HS-5 (cell line): ENCODE measurements around the gene IL12A.

Source experiments
- DNase-seq: peaks from one replicate; pipeline ENCODE4 v3.0.0-alpha.2; 2012; ENCODE audit warnings: low read depth

Gene IL12A

DNA sequence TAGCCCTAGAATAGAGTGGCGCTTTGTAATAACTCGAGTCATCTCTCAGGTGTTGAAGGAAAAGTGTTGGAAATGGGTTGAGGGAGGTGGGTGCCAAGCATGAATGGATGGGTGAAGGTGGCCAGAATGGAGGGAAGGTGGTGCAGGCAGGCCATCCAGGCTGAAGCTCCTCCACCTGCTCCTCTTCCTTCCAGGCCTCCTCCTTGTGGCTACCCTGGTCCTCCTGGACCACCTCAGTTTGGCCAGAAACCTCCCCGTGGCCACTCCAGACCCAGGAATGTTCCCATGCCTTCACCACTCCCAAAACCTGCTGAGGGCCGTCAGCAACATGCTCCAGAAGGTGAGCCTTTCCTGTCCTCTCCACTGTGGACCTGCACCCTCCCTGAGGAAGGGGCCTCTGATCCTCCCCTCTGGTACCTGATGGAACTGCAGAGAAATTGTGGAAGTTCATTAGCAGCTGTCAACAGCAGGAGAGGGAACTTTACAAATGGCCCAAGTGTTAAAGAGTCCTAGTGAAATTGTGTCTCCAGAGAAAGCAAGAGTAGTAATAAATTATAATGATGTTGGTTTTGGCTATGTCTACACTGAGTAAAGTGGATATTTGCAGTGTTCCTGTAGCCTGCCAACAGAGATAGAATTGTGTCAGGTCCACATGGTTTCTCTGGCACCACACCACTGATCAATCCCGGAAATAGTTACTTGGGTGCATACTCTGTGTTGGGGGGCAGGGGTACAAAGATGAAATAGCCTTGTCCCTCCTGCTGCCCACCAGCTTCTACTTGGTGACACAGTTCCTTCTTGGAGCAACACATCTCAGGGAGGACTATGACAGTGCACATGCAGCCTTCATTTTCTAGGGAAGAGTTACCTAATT lies 1.6 kb downstream of the IL12A start:
- DNase-seq, result no peak

DNA sequence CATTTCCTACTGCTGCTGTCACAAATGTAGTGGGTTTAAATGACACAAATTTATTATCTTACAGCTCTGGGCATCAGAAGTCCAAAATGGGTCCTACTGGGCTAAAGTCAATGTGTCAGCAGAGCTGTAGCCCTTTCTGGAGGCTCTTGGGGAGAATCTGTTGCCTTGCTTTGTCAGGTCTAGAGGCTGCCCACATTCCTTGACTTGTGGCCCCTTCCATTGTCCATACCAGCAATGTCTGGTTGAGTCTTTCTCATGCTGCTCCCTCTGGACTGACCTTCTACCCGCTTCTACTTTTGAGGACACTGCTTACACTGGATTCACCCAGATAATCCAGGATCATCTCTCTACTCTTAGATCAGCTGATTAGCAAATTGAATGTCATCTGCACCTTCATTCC lies 3.0 kb downstream of the IL12A start:
- no peak for DNase-seq

DNA sequence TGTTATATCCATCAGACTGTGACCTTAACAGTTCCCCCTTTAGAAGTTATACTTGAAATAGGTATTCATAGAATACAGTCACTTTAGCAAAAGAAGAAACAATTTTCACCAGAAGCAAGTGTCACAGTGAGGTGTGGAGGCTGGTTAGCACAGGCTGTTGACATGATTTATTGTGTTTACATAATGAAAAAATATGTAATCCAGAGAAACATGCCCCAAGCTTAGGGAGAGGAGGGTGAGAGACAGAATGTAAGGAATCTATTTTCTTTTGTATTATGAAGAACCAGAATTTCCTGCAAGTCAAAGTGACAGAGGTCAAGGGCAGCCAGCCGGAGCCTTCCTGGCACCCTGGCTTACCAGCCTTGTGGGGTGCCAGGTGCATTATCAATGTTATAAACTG lies 4.0 kb downstream of the IL12A start:
- no peak for DNase-seq

DNA sequence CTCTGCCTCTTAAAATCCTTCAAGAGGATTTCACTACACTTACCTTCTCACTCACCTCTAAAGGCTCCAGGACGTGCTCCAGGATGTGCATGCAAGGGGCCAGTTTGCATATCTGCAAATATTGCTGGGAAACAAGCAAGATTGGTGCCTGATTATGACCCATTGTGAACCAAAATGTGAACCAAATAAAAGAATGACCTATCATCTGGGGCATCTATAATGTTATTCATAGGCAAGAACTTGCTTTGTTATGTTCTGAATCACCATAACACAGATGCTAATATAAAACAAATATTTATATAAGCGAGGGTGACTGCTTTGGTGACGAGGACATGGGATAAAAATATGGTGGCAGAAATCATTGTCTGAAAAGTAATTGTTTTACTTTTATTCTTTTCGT lies 5.5 kb downstream of the IL12A start:
- DNase-seq, result no peak

DNA sequence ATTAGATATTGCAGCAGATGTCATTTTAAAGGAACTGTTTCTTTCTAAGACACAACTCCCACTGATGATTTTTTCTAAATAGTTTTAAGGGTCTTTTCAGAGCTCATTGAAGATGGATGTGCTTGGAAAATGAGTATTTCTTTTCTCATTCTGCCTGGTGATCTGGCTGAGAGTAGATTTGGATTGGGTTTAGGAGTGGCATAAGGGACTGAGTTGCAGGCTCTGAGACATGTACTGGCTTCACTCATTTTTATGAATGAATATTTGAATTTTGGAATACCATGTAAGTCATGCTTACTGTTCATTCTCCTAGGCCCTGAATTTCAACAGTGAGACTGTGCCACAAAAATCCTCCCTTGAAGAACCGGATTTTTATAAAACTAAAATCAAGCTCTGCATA lies 6.5 kb downstream of the IL12A start:
- DNase-seq, result no peak

DNA sequence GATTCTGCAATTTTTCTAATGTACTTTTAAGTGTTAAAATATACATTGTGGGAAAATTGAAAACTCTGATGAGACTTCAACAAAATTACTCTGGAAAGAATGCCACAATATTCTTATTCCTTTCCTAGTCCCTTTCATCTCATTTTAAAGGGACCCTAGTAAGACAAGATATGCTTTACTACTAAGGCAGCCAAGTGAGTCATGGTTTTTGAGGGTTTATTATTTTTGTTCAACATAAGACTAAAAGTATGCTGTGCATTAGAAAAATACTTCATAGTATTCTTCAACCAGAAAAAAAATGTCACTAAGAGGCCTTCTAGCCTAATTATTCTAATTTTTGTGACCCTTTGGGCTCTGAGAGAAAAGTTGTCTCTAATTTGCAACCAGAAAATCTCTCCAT lies 7.4 kb downstream of the IL12A start:
- no peak for DNase-seq

DNA sequence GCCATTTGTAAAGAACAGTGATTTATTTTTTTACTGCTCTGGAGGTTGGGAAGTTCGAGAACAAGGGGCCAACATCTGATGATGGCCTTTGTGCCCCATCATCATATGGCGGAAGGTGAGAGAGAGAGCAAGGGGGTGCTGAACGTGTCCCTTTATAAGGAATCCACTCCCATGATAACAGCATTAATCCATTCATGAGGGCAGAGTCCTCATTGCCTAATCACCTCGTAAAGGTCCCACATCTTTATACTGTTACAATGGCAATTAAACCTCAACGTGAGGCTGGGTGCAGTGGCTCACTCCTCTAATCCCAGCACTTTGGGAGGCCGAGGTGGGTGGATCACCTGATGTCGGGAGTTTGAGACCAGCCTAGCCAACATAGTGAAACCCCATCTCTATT lies 8.3 kb downstream of the IL12A start:
- DNase-seq, result no peak

DNA sequence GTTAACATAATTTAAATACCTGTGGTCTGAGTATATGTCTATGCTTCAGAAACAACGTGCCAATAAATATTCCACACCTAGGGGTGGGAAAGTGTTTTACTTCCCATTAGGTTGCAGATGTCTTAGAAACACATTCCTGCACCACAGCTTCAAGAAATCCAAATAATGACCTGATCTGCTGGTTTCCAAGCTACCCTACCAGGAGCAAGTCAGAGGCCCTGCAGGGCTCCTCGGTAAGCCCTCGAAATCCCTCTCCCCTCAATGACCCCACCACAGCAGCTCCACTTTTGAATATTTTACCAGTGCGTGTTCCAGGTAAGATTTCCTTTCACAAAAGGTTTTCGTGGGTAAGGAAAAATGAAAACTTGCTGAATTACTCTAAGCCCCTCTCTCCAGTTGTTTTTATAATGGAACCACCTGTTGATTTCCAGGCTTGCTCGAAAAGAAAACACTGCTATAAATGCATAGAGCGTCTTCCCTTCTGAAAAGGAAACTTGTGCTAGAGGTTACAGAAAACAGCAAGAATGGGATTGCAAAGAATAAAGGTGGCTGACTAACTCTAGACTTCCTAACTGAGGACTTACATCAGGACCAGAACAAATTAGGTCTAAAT lies 12.6 kb downstream of the IL12A start:
- DNase-seq, result no peak

DNA sequence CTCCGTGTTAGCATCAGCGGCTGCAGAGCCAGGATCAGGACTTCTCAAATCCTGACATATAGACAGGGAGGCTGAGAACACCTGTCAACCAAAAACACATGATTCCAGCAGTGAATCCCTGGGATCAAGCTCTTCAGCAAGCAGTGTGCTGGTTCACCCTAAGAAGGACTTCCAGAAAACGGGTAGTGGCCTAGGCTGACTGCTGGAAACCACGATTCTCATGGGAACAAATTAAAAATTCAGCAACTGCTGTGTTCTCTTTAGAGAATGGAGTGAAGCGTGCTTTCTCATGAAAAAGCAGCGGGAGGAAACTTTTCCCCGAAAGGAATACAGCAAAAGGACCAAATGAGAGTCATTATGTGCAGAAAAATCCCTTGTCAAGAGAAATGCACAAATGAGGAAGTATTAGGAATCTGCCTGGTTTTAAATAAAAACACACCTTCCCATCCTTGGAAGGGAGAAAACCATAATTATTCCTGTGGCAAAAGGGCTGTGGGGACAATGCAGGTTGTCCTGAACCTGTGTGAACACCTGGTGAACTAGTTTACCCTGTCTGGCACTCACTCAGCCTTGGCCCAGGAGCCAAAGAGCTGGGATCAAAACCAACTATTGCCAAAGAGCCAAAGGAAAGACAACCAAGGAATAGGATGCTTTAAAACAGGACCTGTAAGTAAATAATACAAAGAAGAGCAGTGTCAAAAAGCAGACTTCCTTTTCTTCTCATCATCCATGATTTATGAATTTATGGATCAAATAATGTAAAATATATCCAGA lies 13.4 kb downstream of the IL12A start:
- DNase-seq, result no peak

DNA sequence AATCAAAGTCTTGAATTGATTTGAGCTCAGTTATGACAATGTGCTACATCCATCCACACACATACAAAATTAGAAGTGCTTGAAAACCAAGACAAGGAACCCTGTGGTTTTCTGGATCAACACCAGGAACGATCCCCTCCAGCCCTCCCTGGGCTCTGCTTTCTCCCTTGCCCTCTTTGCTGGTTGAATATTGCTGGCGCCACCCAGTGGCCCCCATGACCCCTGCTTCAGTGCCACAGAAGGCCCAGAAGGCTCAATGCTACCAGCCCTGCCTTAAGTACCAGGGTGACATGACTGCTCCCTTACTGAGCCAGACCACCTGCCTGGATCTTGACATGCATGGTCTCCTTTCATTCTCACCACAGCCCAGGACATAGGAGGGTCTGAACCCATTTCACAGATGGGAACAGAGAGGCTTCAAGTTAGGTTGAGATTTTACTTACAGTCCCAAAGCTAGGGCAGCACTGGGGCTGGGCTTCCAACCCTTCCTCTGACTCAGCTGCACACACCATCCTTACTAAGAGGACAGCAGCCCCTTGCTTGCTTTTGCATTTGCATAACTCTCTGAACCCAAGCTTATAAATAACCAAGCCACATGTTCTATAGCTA lies 15.0 kb downstream of the IL12A start:
- no peak for DNase-seq

DNA sequence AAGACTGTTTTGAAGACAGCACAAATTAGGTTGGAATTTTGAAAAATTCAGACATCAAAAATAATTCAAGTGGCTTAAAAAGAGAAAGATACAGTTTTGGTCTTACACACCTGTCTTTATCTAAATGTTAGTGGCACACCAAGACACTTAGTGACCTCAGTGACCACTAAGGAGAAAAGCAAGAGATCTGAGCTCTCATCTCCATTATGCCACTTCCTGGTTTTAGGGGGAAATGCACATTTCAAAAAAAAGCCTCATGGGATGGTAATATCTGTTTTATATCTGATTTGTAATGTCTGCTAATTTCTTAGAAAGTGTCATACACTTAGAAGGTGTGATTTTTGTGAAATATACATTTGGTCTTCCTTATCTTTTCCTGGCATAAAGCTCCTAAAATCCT lies 16.4 kb downstream of the IL12A start:
- no peak for DNase-seq

DNA sequence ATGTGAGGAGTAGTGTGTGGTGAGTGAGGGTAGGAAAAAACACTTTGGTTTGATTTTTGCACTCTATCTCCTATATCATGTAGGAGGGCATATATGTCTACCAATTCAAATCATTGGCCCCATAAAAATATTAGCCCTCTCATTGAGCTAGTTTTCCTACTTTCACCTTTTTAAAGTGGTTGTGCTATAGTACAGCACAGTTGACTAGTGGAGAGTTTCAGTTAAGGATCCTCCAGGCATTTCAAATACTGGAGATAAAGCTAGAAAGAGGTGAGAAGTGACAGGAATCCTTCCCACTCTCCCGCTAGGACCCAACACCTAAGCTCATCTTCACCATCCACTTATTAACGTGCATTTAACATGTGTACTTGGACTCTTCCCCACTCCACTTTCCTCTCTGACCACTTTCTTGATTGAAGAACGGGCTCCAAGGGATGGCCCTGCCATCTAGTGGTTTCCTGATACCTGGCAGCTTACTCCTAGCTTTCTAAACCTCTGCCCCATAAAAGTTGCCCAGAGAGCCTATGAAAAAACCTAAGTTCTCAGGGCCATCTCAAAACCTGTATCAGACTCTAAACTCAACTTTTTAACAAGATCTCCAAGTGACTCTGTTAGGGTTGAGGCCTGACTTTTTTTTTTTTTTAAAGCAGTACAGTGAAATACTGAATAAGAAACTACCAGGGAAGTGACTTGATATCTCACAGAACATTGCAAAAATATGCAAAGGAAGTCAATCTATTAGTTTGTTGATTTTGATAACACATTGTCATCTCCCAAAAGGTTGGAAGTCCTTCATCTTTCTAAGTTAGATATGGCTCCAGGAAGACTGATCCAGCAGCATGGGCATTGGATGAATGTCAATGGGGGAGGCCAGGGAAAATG lies 17.9 kb downstream of the IL12A start:
- DNase-seq, result peak; percentile 55

DNA sequence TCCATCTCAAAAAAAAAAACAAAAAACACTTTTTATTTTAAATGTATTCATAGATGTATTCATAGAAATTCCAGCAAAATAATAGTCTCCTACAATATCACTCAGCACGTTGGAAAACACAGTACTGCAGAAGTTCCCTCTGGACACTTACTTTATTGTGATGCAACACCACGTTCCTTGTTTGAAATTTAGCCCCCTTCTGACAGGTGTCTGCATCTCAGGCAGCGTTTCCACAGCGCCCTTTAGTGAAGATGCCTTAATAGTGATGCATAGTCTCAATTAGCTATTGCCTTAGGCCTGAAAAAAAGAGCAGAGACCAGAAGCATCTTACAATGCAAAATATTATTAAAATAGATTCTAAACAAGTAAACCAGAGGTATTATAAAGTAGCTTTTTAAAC lies 20.3 kb downstream of the IL12A start:
- no peak for DNase-seq

DNA sequence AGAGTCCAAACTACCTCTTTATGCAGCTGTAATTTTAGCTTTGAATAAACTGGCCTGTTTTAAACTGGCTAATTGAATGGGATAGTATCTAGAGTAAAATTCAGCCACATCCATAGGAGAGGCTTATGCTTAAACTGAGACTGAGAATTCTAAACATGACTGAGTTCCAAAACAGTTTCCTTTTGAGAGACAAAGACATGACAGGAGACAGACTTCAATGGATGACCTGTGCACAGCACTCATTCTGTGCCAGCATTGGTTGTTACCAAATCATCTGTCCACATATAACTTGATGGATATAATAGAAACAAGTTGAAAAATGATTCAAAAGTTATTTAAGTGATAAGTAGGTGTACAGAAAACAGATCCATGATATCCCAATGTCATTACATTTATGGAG lies 20.9 kb downstream of the IL12A start:
- no peak for DNase-seq

DNA sequence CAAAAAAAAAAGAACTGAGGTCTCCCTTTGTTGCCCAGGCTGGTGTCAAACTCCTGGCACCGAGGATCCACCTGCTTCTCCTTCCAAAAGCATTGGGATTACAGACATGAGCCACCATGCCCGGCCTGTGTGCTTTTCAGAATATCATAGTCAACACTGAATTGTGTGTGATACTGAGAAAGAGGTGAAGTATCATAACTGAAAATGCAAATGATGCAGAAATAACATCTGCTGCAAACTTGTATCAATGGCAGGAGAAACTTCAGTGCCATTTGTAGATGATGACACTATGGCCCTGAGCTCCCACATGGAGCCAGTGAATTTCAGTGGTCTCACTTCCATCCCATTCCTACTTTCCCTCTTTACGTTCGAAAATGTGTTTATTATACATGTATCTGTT lies 21.9 kb downstream of the IL12A start:
- no peak for DNase-seq

DNA sequence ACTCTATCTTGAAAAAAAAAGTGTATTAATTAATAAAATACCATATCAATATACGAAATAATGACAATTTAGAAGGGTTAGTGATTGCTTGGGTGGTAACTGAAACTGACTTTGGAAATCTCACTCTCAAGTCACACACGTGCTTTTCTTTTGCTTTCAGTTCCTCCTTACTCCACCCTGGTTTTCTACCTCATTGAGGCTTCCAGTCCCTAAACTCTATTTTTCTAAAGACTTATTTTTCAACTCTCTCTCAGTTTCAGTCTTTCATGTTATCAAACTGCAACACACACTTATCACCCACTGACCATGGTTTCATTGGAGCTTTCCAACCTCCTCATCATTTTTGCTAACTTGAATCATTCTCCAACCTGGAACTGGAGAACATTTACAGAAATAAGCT lies 23.5 kb downstream of the IL12A start:
- DNase-seq, result no peak

DNA sequence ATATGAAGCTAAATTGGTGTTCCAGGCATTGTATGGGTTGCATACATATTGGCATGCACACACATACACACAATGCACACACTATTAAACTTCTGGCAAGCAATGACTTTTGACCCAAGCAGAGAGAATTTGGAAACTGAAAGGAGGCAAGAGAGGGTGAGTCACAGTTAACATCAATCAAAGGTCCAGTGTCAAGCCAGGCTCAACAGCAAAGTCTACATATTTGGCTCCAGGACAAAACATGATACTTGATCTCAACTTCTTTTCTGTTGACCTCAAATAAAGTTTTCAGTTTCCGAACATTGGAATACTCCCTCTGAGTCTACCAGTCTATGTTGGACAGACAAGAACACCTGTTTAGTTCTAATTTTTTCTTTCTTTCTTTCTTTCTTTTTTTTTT lies 28.3 kb downstream of the IL12A start:
- no peak for DNase-seq

DNA sequence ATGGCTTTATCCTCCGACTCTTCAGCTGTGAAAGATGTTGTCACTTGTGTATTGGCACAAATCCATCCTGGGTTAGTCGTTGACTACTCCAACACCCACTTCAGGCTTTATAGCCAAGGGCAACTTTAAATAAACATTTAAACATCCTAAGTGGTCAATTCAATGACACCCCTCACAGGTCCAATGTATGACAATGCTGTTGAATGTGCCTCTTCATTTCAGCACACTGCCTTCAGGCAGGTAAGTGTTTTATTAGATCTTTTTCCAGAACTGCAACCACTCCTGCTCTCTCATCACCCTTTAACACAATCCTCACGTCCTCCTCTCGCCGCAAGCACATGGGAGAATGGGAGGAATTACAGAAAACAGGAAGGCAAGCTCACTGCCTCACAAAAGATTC lies 30.3 kb downstream of the IL12A start:
- DNase-seq, result no peak

DNA sequence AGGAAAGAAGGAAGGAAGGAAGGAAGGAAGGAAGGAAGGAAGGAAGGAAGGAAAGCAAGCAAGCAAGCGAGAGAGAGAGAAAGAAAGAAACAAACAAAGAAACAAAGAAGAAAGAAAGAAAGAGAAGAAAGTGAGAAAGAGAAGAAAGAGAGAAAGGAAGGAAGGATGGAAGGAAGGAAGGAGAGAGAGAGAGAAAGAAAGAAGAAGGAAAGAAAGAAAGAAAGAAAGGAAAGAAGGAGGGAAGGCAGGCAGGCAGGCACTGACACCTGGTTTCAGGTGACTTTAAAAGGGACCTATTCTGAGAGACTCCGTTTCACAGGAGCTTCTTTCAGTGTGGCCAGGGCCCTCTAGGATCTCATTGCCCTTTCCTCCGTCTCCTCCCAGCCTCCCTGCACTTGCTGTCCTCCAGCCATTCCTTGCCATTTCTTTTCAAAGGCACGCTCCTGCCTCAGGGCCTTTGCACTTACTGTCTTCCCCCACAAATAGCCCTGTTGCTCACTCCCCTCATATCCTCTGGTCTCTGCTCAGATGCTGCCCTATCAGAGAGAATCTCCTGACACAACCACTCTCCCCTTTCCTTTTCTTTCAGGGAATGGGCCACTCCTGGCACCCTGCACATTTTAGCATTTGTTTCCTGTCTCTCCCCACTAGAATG lies 31.5 kb downstream of the IL12A start:
- DNase-seq, result no peak

DNA sequence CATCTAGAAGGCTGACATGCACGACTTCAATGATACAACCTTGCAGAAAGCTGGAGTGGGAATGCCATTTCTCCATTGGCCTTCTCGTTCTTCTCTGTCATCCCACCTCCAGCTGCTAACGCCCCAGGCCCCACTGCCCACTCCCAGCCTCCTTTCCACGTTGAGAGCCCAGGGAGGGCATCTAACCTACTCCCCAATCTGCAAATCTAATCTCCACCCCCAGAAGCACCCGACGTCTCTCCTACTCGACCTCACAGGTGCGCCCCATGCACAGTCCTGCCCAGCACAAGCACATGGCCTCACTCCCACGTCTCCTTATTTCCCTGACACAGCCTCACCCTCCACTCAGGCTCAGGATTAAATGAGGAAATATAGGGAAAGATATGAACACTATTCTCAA lies 33.4 kb downstream of the IL12A start:
- no peak for DNase-seq

DNA sequence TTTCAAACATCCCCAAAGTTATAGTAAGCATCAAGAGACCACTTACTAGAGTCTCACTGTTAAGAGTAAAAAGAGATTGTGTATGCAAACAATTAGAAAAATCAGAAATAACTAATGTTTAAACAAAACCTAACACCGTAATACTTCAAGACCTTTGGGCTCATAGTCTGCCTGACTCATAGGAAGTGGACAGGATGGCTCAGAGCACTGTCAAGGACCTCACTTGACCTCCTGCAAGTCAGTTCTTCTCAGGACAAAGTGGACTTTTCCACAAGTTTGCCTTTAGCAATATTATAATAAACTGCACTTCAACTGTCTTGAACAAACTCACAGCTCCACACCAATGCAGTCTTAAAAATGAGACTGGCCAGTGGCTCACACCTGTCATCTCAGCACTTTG lies 34.8 kb downstream of the IL12A start:
- no peak for DNase-seq
